ENCODE data around the gene HPCA. TPM values are rescaled to one million over a fixed set of nuclear protein-coding genes. Genes with fewer than 3 reads are reported as not detected.

Gene HPCA
- total RNA-seq, 4 donors from 2014 or later: not detected

- TF ChIP-seq POLR2A (IDR thresholded peaks at IDR 0.05) (no peak), CTCF (IDR thresholded peaks at IDR 0.05) (no peak)
- H3K9me3 ChIP-seq: no peaks in the 10 kb centered on the region
- no peak for DNase-seq
- no peaks in the 10 kb centered on the region for H3K36me3 ChIP-seq
- H3K27ac ChIP-seq: no peak overlapping the region
- peaks cover 7 to 69% (median 15%) of the 10 kb centered on the region in 4 donors for H3K27me3 ChIP-seq
- intact Hi-C loops (cut with DNase I): no loop called here
- peaks cover 3 to 28% (median 11%) of the 10 kb centered on the region in 3 donors for H3K4me1 ChIP-seq
- 16 to 19% methylated on average over 6 to 8 of the region's 8 CpGs for WGBS, 2 donors
- H3K4me3 ChIP-seq: no peak overlapping the region
These were observed 651 bp upstream of the HPCA start for GRCh38 chr1:32885676-32886003.

- DNase-seq: no peak
- H3K4me1 ChIP-seq: peaks cover 3 to 23% (median 11%) of the 10 kb centered on the region in 3 donors
- no peaks in the 10 kb centered on the region for H3K36me3 ChIP-seq
- intact Hi-C loops (cut with DNase I): no loop called here
- no peaks in the 10 kb centered on the region for H3K9me3 ChIP-seq
- TF ChIP-seq CTCF (IDR thresholded peaks at IDR 0.05) (no peak), POLR2A (IDR thresholded peaks at IDR 0.05) (no peak)
- H3K27me3 ChIP-seq: peaks cover 7 to 82% (median 15%) of the 10 kb centered on the region in 4 donors
- H3K27ac ChIP-seq: no peak overlapping the region
- WGBS, 2 donors: 51 to 60% methylated on average over 1 to 8 of the region's 19 CpGs
- no peak overlapping the region for H3K4me3 ChIP-seq
These were observed 630 bp downstream of the HPCA start for GRCh38 chr1:32886828-32887414.

GRCh38 chr1:32887623-32888022, 1.3 kb downstream of the HPCA start:
- intact Hi-C loops (cut with DNase I): no loop called here
- TF ChIP-seq CTCF (IDR thresholded peaks at IDR 0.05): no peak
- no peak for TF ChIP-seq POLR2A (IDR thresholded peaks at IDR 0.05)
- Histone ChIP-seq H3K27ac (no peak overlapping the region), H3K36me3 (no peaks in the 10 kb centered on the region), H3K4me3 (no peak overlapping the region), H3K9me3 (no peaks in the 10 kb centered on the region), H3K4me1 (peaks cover 0 to 19% (median 8%) of the 10 kb centered on the region in 3 donors), H3K27me3 (peaks cover 7 to 89% (median 15%) of the 10 kb centered on the region in 4 donors)
- DNase-seq: no peak
- 65 to 68% methylated on average over 12 of the region's 12 CpGs for WGBS, 2 donors

GRCh38 chr1:32888134-32888533, 1.8 kb downstream of the HPCA start:
- H3K9me3 ChIP-seq: no peaks in the 10 kb centered on the region
- H3K4me1 ChIP-seq: peaks cover 1 to 24% (median 13%) of the 10 kb centered on the region in 3 donors
- DNase-seq: no peak
- H3K27ac ChIP-seq: no peak overlapping the region
- H3K27me3 ChIP-seq: peaks cover 7 to 94% (median 15%) of the 10 kb centered on the region in 4 donors
- 82 to 85% methylated on average over 3 of the region's 3 CpGs for WGBS, 2 donors
- no peaks in the 10 kb centered on the region for H3K36me3 ChIP-seq
- no peak overlapping the region for H3K4me3 ChIP-seq
- TF ChIP-seq POLR2A (IDR thresholded peaks at IDR 0.05): no peak
- no peak for TF ChIP-seq CTCF (IDR thresholded peaks at IDR 0.05)
- intact Hi-C loops (cut with DNase I): no loop called here

GRCh38 chr1:32888677-32889420, 2.6 kb downstream of the HPCA start:
- intact Hi-C loops (cut with DNase I): no loop called here
- Histone ChIP-seq H3K4me1 (peaks cover 8 to 31% (median 20%) of the 10 kb centered on the region in 3 donors), H3K36me3 (no peaks in the 10 kb centered on the region), H3K4me3 (no peak overlapping the region), H3K27me3 (peaks cover 8 to 97% (median 16%) of the 10 kb centered on the region in 4 donors), H3K27ac (no peak overlapping the region), H3K9me3 (no peaks in the 10 kb centered on the region)
- TF ChIP-seq POLR2A (IDR thresholded peaks at IDR 0.05): no peak
- TF ChIP-seq CTCF (IDR thresholded peaks at IDR 0.05): no peak
- no peak for DNase-seq
- WGBS, 2 donors: 88 to 98% methylated on average over 15 of the region's 24 CpGs

Data from esophagus squamous epithelium (tissue), 5 donors.